Ovary (tissue), 3 donors: Measurements from ENCODE around the gene MADD.

Experiments used
- CTCF ChIP-seq, 3 donors: fragments of 450-650 bp in 2 of 3; fragments of 200-600 bp in 1 of 3; IDR thresholded peaks; one replicate each; pipeline versions ENCODE4 v1.5.1 to v1.8.0; 2016 to 2022; ENCODE audit warnings: antibody characterized with exemption in 3 of 3, mild to moderate bottlenecking in 1 of 3
- EP300 ChIP-seq: sonication (generic); formaldehyde crosslinking; IDR thresholded peaks from one replicate; pipeline ENCODE4 v1.6.1; 2017; ENCODE audit warnings: antibody characterized with exemption
- POLR2A ChIP-seq: fragments of 450-650 bp; IDR thresholded peaks from one replicate; pipeline ENCODE4 v1.6.1; 2017; ENCODE audit warnings: antibody characterized with exemption, mild to moderate bottlenecking, moderate library complexity
- donor health status: DM: no; HTN: no; CAD: no.

DNA sequence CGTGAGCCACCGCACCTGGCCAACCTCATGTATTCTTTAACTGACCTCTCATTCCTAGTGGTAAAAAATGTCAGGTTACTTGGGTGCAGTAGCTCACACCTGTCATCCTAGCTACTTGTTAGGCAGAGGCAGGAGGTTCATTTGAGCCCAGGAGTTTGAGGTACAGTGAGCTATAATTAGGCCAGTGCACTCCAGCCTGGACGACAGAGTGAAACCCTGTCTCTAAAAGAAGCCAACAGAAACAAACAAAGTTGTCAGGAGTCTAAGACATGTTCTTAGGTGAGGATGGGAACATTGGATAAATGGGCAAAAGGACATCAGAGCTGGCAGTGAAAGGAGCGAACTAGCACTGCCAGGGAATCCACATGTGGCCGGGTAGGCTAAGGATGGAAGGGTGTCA lies 18.1 kb downstream of the MADD start:
- TF ChIP-seq CTCF (IDR thresholded peaks at IDR 0.05) (no peak), EP300 (no peak), POLR2A (no peak)
